HepG2 (cell line): Measurements from ENCODE around the gene CSTF3. TPM values are rescaled to one million over a fixed set of nuclear protein-coding genes. Genes with fewer than 3 reads are reported as not detected.

Experiments used
- ATAC-seq: fragments of 200-7000 bp; cut with Tn5 transposase; 3 replicates; pipeline ENCODE4 v1.9.1; 2020; ENCODE audit warnings: mild to moderate bottlenecking, moderate library complexity
- BruUV-seq: library from RNA; stranded (reverse); fragments of 400-500 nt; replicated peaks from 2 replicates; lab custom pipeline; 2021; lab: Mats Ljungman, UMichigan
- CTCF ChIA-PET: fragments of 300-600 bp; formaldehyde crosslinking; extraction: SDS; loops from one replicate; lab custom pipeline; 2021; ENCODE audit warnings: low total read pairs, inconsistent platforms, low intra/inter-chr PET ratio; lab: Yijun Ruan, JAX
- POLR2A ChIA-PET: fragments of 350-600 bp; sonication (Branson Sonifier 250); formaldehyde crosslinking; loops from one replicate; lab custom pipeline; 2020; ENCODE audit warnings: antibody characterized with exemption, inconsistent platforms; lab: Yijun Ruan, JAX
- DNase-seq: peaks from one replicate; pipeline ENCODE4 v3.0.0-alpha.2; 2015; ENCODE audit warnings: low spot score
- FAIRE-seq: peaks from 3 replicates; lab custom pipeline; 2011; peaks lifted over from hg19 to GRCh38; lab: Jason Lieb, UNC
- H2AFZ ChIP-seq: one replicate; pipeline ENCODE4 v1.6.1; 2011; ENCODE audit warnings: low read length, inconsistent platforms
- H3K27ac ChIP-seq: fragments of 300-600 bp; 3 replicates; pipeline ENCODE4 v1.8.0; 2011; ENCODE audit warnings: mixed run types, mild to moderate bottlenecking, mixed read lengths, low read length, inconsistent platforms; ENCODE audit not compliant: insufficient read depth; ENCODE audit errors: extremely low read length
- H3K27me3 ChIP-seq, 2 experiments: fragments of 200-600 bp in 1 of 2; 2 replicates in 1 of 2; 3 replicates in 1 of 2; pipeline versions ENCODE4 v1.6.0 to v1.8.0; 2011; ENCODE audit warnings: low read length in 2 of 2, mild to moderate bottlenecking in 2 of 2, moderate library complexity in 2 of 2, inconsistent platforms in 1 of 2; ENCODE audit not compliant: insufficient read depth in 2 of 2, control insufficient read depth in 1 of 2
- H3K36me3 ChIP-seq, 2 experiments: fragments of 200-600 bp in 1 of 2; replicated peaks in 1 of 2; 2 replicates in 1 of 2; 3 replicates in 1 of 2; pipeline versions ENCODE4 v1.5.1 to v1.8.0; 2011; ENCODE audit warnings: low read length in 2 of 2, inconsistent platforms in 1 of 2; ENCODE audit not compliant: insufficient read depth in 2 of 2, control insufficient read depth in 1 of 2
- H3K4me1 ChIP-seq: 2 replicates; pipeline ENCODE4 v1.5.1; 2012; ENCODE audit warnings: low read length, inconsistent platforms; ENCODE audit not compliant: insufficient read depth
- H3K4me2 ChIP-seq: 2 replicates; pipeline ENCODE4 v1.6.0; 2011; ENCODE audit warnings: low read depth, low read length, inconsistent platforms
- H3K4me3 ChIP-seq, 3 experiments: fragments of 200-600 bp in 1 of 3; sonication (generic), shearing (Covaris generic) in 1 of 3; replicated peaks in 1 of 3; 2 replicates each; pipeline ENCODE4 v1.5.1; 2011 to 2016; ENCODE audit warnings: low read length in 3 of 3, inconsistent platforms in 2 of 3, low read depth in 2 of 3, mild to moderate bottlenecking in 2 of 3, control low read depth in 1 of 3, mixed read lengths in 1 of 3; ENCODE audit not compliant: insufficient read depth in 1 of 3
- H3K79me2 ChIP-seq: one replicate; pipeline ENCODE4 v1.6.1; 2011; ENCODE audit warnings: low read length, inconsistent platforms; ENCODE audit not compliant: insufficient read depth
- H3K9ac ChIP-seq: 2 replicates; pipeline ENCODE4 v1.6.0; 2011; ENCODE audit warnings: mild to moderate bottlenecking, low read depth, low read length, inconsistent platforms; ENCODE audit not compliant: insufficient read depth
- H3K9me3 ChIP-seq: 2 replicates; pipeline ENCODE4 v1.5.1; 2012; ENCODE audit warnings: mild to moderate bottlenecking, low read length
- H4K20me1 ChIP-seq: 2 replicates; pipeline ENCODE4 v1.6.0; 2011; ENCODE audit warnings: inconsistent platforms, mild to moderate bottlenecking, low read length, moderate library complexity; ENCODE audit not compliant: insufficient read depth
- ATF5 ChIP-seq: sonication (generic); formaldehyde crosslinking; IDR thresholded peaks from 2 replicates; pipeline ENCODE4 v1.4.0; 2020; ENCODE audit warnings: mild to moderate bottlenecking, low read depth, missing genetic modification reagents
- BCL6 ChIP-seq: IDR thresholded peaks from 2 replicates; pipeline ENCODE4 v1.6.1; 2016; ENCODE audit warnings: missing genetic modification reagents, missing compliant biosample characterization
- MAX ChIP-seq: IDR thresholded peaks from 2 replicates; pipeline ENCODE4 v1.6.1; 2012; ENCODE audit warnings: inconsistent platforms
- MXI1 ChIP-seq: IDR thresholded peaks from 3 replicates; pipeline ENCODE4 v1.6.1; 2012; ENCODE audit warnings: low read depth, low read length, inconsistent platforms, borderline replicate concordance
- SMYD3 ChIP-seq: sonication (generic); formaldehyde crosslinking; IDR thresholded peaks from 2 replicates; pipeline ENCODE4 v1.8.1; 2023; ENCODE audit warnings: mild to moderate bottlenecking, missing genetic modification reagents
- TAF15 ChIP-seq: fragments of 200-400 bp; formaldehyde crosslinking; IDR thresholded peaks from one replicate; pipeline ENCODE4 v1.6.1; 2018; ENCODE audit warnings: mild to moderate bottlenecking, low read depth, low read length; ENCODE audit not compliant: poor library complexity, severe bottlenecking
- ZBTB8A ChIP-seq: sonication (generic); formaldehyde crosslinking; IDR thresholded peaks from 2 replicates; pipeline ENCODE4 v1.4.0; 2020; ENCODE audit warnings: mild to moderate bottlenecking, low read depth, missing genetic modification reagents, borderline replicate concordance
- ZNF562 ChIP-seq: sonication (generic); formaldehyde crosslinking; IDR thresholded peaks from 2 replicates; pipeline ENCODE4 v1.8.0; 2022; ENCODE audit warnings: missing genetic modification reagents, borderline replicate concordance
- ZNF589 ChIP-seq: sonication (generic); formaldehyde crosslinking; conservative IDR thresholded peaks from 2 replicates; pipeline ENCODE4 v1.8.0; 2022; ENCODE audit warnings: mild to moderate bottlenecking, moderate library complexity, missing genetic modification reagents
- ZNF776 ChIP-seq: sonication (generic); formaldehyde crosslinking; IDR thresholded peaks from 2 replicates; pipeline ENCODE4 v1.4.0; 2020; ENCODE audit warnings: mild to moderate bottlenecking, missing genetic modification reagents
- ZSCAN29 ChIP-seq: sonication (generic); formaldehyde crosslinking; conservative IDR thresholded peaks from 2 replicates; pipeline ENCODE4 v1.4.0; 2020; ENCODE audit warnings: mild to moderate bottlenecking, missing genetic modification reagents
- in situ Hi-C: cut with HindIII; loops from 2 replicates; pipeline ENCODE4 v1.10.0; 2017; ENCODE audit warnings: low pct_unique_long_range_greater_than_20kb; ENCODE audit not compliant: extremely low pct_ligation_motif_present
- intact Hi-C: fragments of 100-400 bp; cut with micrococcal nuclease; formaldehyde crosslinking; loops from one replicate; pipeline ENCODE4 v1.10.0; 2022; ENCODE audit not compliant: unreplicated experiment
- polyA plus RNA-seq, 8 experiments: library from polyadenylated mRNA; depleted of rRNA in 3 of 8; stranded (reverse) in 7 of 8; unstranded in 1 of 8; fragments of >200 nt; fragmentation: Illumina TruSeq in 4 of 8; extraction: Trizol in 4 of 8; gene quantifications; 2 replicates each; pipeline versions ENCODE4 v1.2.1 to v1.2.3, GENCODE V29; 2011 to 2016; ENCODE audit warnings: low read depth in 4 of 8, missing spikeins in 1 of 8, mixed read lengths in 1 of 8; ENCODE audit not compliant: insufficient read depth in 1 of 8
- total RNA-seq, 5 experiments: library from RNA; depleted of rRNA; stranded (reverse); fragments of >200 nt; fragmentation: Illumina TruSeq; extraction: Trizol; gene quantifications; 2 replicates each; pipeline ENCODE4 v1.2.3, GENCODE V29; 2016; ENCODE audit warnings: low read depth in 1 of 5
- TF ChIP-seq, protein P1 (sequence below): sonication (generic); formaldehyde crosslinking; IDR thresholded peaks from 2 replicates; pipeline ENCODE4 v1.5.0; 2020; ENCODE audit warnings: mild to moderate bottlenecking, missing genetic modification reagents, borderline replicate concordance

Gene CSTF3
- total and polyA plus RNA-seq, 2 of the 13 experiments (the other 11 are each of a cell fraction or from before 2014, with no cell fraction given): 21.5 to 43.6 TPM

- TF ChIP-seq, protein P1, sequence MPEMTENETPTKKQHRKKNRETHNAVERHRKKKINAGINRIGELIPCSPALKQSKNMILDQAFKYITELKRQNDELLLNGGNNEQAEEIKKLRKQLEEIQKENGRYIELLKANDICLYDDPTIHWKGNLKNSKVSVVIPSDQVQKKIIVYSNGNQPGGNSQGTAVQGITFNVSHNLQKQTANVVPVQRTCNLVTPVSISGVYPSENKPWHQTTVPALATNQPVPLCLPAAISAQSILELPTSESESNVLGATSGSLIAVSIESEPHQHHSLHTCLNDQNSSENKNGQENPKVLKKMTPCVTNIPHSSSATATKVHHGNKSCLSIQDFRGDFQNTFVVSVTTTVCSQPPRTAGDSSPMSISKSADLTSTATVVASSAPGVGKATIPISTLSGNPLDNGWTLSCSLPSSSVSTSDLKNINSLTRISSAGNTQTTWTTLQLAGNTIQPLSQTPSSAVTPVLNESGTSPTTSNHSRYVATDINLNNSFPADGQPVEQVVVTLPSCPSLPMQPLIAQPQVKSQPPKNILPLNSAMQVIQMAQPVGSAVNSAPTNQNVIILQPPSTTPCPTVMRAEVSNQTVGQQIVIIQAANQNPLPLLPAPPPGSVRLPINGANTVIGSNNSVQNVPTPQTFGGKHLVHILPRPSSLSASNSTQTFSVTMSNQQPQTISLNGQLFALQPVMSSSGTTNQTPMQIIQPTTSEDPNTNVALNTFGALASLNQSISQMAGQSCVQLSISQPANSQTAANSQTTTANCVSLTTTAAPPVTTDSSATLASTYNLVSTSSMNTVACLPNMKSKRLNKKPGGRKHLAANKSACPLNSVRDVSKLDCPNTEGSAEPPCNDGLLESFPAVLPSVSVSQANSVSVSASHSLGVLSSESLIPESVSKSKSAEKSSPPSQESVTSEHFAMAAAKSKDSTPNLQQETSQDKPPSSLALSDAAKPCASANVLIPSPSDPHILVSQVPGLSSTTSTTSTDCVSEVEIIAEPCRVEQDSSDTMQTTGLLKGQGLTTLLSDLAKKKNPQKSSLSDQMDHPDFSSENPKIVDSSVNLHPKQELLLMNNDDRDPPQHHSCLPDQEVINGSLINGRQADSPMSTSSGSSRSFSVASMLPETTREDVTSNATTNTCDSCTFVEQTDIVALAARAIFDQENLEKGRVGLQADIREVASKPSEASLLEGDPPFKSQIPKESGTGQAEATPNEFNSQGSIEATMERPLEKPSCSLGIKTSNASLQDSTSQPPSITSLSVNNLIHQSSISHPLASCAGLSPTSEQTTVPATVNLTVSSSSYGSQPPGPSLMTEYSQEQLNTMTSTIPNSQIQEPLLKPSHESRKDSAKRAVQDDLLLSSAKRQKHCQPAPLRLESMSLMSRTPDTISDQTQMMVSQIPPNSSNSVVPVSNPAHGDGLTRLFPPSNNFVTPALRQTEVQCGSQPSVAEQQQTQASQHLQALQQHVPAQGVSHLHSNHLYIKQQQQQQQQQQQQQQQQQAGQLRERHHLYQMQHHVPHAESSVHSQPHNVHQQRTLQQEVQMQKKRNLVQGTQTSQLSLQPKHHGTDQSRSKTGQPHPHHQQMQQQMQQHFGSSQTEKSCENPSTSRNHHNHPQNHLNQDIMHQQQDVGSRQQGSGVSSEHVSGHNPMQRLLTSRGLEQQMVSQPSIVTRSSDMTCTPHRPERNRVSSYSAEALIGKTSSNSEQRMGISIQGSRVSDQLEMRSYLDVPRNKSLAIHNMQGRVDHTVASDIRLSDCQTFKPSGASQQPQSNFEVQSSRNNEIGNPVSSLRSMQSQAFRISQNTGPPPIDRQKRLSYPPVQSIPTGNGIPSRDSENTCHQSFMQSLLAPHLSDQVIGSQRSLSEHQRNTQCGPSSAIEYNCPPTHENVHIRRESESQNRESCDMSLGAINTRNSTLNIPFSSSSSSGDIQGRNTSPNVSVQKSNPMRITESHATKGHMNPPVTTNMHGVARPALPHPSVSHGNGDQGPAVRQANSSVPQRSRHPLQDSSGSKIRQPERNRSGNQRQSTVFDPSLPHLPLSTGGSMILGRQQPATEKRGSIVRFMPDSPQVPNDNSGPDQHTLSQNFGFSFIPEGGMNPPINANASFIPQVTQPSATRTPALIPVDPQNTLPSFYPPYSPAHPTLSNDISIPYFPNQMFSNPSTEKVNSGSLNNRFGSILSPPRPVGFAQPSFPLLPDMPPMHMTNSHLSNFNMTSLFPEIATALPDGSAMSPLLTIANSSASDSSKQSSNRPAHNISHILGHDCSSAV: no peak
- TF ChIP-seq MXI1 (no peak), TAF15 (no peak)
Observed at GRCh38 chr11:33194455-33194854, 33.2 kb upstream of the CSTF3 start (continued).

DNA sequence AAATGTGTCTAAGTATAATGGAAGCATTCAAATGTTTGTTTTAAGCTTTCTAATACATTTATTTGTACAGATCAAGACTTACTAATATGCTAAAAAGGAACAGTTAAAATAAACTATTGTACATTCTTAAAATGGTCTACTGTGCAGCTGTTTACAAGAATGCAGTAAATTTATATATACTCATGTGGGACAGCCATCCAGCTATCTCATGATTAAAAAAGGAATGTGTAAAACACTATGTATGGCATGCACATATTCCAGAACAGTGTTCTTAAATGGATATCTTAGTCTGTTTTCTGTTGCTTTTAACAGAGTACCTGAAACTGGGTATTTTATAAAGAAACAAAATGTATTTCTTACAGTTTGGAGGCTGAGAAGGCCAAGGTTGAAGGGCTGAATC, 30.2 kb upstream of the CSTF3 start:
- Histone ChIP-seq H3K27me3 (no peaks in the 10 kb centered on the region), H2AFZ (no peak overlapping the region), H3K4me1 (no peaks in the 10 kb centered on the region), H3K36me3 (no peaks in the 10 kb centered on the region), H4K20me1 (no peaks in the 10 kb centered on the region), H3K4me2 (no peak overlapping the region), H3K9ac (no peak overlapping the region), H3K79me2 (no peaks in the 10 kb centered on the region), H3K9me3 (no peaks in the 10 kb centered on the region), H3K27ac (no peak overlapping the region), H3K4me3 (no peak overlapping the region)
- intact Hi-C loops: no loop called here
- FAIRE-seq (no peak), DNase-seq (no peak), ATAC-seq (no peak)
- ChIA-PET CTCF (no interaction called here), POLR2A (no interaction called here)
- in situ Hi-C loops: no loop called here
- no TSS peak for BruUV-seq
- TF ChIP-seq ZNF776 (CRISPR knock-in tag): no peak
- no peak for TF ChIP-seq ZBTB8A
- no peak for TF ChIP-seq MAX
- no peak for TF ChIP-seq ZNF562
- no peak for TF ChIP-seq ZNF589 (CRISPR knock-in tag)
- no peak for TF ChIP-seq ATF5 (CRISPR knock-in tag)
- no peak for TF ChIP-seq SMYD3 (CRISPR knock-in tag)
- no peak for TF ChIP-seq BCL6 (CRISPR knock-in tag)
- TF ChIP-seq ZSCAN29: no peak
